ENCODE data around the gene CHD3. TPM values are rescaled to one million over a fixed set of nuclear protein-coding genes. Genes with fewer than 3 reads are reported as not detected.
A peak's percentile ranks its signal among the peaks of the same experiment; 100 is the strongest.
"Not testable (repeated sequence)": the region's sequence is repeated elsewhere in the genome, so short reads cannot be mapped to it uniquely, and the experiment has no call there.

CHD3 gene
- total RNA-seq, 1 donor from 2014 or later = 142 TPM

DNA sequence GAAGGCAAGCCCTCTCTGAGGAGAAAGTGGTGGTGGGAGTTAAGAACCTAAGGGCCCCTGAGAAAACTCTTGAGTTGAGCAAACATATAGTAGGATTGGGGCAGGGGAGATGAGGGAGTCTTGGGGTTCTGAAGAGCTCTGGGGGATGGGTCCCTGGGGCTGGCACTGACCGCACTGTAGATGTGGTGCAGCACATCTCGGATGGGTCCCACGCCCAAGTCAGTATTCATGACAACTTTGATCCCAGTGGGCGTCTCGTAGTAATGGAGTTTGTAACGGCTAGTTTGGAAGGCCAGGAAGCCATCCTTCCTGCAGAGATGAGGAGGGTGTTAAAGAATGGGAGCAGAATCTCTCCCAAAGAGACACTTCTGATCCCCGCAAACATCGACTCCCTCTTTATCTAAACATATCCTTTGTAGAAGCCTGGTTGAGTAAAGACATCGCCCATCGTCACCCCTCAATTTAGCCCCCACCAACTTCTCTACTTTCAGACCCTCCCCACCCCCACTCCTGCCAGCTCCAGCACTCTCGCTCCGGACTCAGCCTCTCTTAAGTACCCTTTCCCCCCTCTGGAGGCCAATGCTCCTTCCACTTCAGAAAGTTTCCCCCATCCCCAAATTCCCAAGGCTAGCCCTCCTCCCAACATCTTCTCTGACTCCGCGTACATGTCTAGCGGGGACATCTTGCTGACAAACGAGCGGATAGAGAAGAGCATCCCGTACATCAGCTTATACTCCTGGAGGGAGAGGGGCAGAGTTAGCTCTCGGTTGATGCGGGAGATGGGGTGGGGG is 42.4 kb downstream of the CHD3 start:
- no peak for DNase-seq (ENCODE audit: extremely low read depth, low read depth, low spot score)

DNA sequence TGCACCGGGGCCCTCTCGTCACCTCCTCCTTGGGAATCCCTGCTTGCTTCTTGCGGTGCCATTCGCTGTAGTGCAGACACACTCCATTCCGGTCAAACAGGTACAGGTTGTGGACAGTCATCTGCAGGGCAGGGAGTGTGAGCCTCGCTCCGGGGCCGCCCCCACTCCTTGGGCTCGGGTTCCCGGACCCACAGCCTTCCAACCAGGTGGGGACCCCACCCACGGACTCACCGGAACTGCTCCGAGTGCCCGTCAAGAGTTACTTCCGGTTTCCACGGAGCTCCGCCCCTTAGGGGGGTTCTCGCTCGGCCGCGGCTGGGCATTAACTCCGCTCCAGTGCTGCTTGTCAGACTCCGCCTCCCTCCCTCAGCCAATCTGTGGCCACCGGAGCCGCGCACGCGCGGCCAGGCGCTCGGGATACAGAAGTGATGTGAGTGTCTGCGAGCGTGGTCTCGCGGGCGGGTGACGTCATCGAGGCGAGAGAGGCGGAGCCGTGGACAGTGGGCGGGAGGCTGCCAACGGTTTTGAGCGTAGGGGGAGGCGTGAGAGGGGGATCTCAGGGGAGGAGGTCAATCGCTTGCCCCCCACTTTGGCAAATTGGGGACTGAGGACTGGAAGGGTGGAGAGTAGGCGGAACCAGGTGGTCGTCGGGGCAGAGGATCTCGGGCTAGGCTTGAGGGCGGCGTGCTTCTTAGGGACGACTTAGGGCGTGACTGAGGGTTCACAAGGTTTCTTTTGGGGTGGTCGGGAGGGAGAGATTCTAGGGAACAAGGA is 43.3 kb downstream of the CHD3 start, which contains the start of the genes CNTROB and TRAPPC1:
TSS of gene CNTROB (plus strand) at position 498 of the 774 bp plus-strand sequence. CDS start 874 bp downstream, outside the sequence.
TSS of gene TRAPPC1 (minus strand) at position 238 of the 774 bp plus-strand sequence. CDS start at position 121, 117 bp downstream.
- peak; percentile 89 for DNase-seq (ENCODE audit: extremely low read depth, low read depth, low spot score)

DNA sequence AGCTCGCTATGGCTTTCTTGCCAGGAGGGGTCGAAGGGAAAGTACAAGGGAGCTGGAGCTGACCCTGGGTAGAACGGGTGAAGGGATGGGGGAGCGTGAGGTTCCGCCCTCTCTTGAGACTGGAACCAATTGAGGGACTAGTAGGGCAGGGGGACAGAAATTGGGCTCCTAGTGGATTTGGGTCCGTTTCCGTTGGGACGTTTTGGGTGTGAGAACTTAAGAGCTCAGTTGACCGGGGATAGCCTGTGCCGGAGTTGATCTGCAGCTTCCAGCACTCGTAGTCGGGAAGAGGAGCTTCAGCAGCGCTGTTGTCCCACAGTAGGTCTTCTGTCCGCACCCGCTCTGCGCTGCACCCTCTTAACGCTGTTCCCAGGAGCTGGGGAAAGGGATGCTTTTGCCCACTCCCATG is 43.9 kb downstream of the CHD3 start:
- no peak for DNase-seq (ENCODE audit: extremely low read depth, low read depth, low spot score)

DNA sequence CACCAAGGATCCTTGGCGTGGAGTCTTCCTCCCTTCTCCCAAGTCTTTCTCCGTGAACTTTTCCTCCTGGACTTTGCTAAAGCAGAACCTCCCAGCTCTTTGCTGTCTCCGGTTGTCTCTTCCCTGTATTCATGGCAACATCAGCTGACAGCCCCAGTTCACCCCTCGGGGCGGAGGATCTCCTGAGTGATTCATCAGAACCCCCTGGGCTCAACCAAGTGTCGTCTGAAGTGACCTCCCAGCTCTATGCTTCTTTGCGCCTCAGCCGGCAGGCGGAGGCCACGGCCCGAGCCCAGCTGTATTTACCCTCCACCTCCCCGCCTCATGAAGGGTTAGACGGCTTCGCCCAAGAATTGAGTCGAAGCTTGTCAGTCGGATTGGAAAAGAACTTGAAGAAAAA is 44.4 kb downstream of the CHD3 start:
- DNase-seq (ENCODE audit: extremely low read depth, low read depth, low spot score) = no peak

DNA sequence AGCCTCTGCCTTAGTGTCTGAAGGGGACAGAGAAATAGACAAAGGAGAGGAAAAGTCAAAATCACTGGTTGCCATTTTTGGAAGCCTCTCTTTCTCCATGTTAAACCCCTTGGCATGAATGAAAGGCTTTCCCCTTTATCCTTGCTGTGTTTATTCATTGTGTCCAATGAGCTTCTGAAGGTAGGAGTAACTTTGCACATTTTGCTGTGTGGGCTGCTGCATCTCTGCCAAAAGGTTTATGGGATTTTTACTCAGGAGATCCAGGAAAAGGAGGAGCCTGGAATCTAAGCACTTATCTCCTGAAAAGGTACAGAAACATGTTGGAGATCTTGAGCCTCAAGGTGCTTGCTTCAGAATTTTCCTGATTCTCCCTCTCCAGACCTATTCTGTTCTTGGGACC is 47.3 kb downstream of the CHD3 start:
- no peak for DNase-seq (ENCODE audit: extremely low read depth, low read depth, low spot score)

DNA sequence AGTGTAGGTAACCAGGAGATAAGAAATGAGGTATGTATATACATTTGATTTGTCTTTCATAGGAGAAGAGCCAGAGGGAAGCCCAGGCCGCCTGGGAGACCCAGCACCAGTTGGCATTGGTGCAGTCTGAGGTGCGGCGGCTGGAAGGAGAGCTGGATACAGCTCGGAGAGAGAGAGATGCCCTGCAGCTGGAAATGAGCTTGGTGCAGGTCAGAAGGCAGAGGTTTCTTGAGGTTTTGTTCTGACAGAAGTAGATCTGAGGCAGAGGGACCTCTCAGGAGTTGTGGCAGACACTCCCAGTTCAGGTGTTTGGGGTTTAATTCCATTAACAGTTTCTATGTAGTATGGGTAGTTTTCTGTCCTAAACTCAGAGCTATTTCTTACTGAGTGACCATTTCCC is 51.4 kb downstream of the CHD3 start:
- DNase-seq (ENCODE audit: extremely low read depth, low read depth, low spot score) = no peak

DNA sequence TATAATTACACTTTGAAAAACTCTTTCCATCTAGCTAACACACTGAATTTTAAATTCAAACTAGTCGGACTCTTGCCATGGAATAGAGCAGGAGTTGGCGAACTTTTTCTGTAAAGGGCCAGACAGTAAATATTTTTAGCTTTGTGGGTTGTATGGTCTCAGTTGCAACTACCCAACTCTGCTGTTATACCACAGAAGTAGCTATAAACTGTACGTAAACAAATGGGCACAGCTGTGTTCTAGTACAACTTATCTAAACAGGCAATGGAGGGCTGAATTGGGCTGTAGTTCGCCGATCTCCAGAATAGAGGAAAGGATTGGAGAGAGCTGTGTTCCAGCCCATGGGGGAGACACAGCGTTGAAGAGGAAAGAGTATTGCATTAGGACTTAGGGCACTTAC is 52.2 kb downstream of the CHD3 start:
- no peak for DNase-seq (ENCODE audit: extremely low read depth, low read depth, low spot score)

DNA sequence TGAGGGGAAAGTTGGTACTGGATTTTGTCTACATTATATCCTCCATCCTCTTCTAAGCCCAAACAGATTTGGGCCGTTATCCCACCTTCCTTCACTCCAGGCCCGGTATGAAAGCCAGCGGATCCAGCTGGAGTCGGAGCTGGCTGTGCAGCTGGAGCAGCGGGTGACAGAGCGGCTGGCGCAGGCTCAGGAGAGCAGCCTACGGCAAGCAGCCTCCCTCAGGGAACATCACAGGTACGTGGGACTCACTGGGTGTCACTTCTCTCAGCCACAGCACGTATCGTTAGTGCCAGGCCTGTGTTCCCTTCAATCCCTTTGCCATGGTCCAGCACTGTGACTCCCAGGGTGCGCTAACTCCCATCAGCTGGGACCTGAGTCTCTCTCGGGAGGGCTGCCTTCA is 54.7 kb downstream of the CHD3 start:
- DNase-seq (ENCODE audit: extremely low read depth, low read depth, low spot score) = no peak

DNA sequence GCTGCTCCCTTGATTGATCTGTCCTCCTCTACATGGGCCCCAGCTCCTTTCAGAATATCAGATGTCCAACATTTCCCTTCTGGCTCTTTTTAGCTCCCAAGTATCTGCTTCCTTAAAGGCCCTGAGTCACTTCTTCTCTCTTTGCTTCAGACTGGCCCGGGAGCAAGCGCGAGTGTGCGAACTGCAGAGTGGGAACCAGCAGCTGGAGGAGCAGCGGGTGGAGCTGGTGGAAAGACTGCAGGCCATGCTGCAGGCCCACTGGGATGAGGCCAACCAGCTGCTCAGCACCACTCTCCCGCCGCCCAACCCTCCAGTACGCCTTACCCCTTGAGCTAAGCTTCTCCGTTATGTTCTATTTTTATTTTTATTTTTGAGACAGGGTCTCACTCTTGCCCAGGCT is 55.7 kb downstream of the CHD3 start:
- no peak for DNase-seq (ENCODE audit: extremely low read depth, low read depth, low spot score)

DNA sequence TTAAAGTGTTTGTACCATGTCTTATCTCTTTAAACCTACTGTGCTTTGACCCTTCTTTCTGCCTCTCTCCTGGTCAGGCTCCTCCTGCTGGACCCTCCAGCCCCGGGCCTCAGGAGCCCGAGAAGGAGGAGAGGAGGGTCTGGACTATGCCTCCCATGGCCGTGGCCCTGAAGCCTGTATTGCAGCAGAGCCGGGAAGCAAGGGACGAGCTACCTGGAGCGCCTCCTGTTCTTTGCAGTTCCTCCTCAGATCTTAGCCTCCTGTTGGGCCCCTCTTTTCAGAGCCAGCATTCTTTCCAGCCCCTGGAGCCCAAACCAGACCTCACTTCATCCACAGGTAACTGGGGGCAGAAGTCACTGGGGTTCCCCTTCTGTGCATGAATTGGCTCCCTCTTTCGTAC is 57.1 kb downstream of the CHD3 start:
- no peak for DNase-seq (ENCODE audit: extremely low read depth, low read depth, low spot score)

DNA sequence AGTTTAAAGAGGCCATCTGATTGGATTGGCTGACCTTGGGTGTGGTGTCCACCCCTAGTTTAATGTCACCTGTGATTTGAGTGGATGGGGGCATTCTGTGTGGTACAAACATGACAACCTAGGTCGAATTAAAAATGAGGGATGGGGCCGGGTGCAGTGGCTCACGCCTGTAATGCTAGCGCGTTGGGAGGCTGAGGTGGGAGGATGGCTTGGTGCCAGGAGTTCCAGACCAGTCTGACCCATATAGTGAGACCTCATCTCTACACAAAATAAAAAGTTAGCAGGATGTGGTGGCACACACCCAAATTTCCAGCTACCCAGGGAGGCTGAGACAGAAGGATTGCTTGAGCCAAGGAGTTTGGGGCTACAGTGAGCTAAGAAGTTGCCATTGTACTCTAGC is 57.9 kb downstream of the CHD3 start:
- no peak for DNase-seq (ENCODE audit: extremely low read depth, low read depth, low spot score)

DNA sequence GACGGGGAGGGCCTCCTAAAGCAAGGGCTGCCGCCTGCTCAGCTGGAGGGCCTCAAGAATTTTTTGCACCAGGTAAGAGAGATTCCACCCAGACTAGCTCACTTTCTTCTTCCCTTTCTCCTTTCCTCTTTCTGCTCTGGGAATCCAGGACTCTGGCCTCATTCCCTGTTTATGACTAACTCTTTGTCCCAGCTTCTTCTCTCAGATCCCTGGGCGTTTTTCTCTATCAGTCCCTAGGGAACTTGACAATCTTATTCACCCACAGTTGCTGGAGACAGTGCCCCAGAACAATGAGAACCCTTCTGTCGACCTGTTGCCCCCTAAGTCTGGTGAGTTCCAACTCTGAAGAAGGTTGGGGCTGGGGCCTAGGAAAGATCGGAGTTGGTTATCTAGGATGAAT is 59.1 kb downstream of the CHD3 start:
- no peak for DNase-seq (ENCODE audit: extremely low read depth, low read depth, low spot score)

DNA sequence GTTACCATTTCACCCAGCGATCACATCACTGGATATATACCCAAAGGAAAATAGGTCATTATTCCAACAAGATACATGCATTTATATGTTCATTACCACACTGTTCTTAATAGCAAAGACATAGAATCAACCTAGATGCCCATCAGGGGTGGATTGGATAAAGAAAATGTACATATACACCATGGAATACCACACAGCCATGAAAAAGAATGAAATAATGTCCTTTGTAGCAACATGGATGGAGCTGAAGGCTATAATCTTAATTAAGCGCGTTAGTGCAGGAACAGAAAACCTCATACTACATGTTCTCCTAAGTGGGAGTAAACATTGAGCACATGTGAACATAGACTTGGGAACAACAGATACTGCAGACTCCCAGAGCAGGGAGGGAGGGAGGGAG is 62.0 kb downstream of the CHD3 start:
- DNase-seq (ENCODE audit: extremely low read depth, low read depth, low spot score) = no peak

DNA sequence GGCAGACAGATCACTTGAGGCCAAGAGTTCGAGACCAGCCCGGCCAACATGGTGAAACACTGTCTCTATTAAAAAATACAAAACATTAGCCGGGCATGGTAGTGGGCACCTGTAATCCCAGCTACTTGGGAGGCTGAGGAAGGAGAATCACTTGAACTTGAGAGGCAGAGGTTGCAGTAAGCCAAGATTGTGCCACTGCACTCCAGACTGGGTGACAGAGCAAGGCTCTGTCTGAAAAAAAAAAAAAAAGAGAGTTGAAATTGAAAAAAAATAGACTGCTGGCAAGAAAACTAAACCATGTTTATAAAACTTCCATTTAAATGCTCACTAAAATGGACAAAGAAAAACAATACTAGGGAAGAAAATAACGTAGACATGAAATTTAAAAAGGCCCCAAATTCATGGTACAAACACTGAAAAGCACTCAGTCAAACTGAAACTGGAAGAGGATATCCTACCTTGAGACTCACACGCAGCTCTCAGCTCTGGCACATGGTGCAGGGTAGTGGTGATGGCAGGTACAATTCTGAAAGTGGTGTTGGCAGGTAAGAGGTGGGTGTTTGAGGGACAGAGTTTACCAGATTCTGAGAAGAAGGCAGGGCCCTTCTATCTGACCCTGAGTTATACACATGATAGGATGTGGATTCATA is 62.7 kb downstream of the CHD3 start:
- no peak for DNase-seq (ENCODE audit: extremely low read depth, low read depth, low spot score)

DNA sequence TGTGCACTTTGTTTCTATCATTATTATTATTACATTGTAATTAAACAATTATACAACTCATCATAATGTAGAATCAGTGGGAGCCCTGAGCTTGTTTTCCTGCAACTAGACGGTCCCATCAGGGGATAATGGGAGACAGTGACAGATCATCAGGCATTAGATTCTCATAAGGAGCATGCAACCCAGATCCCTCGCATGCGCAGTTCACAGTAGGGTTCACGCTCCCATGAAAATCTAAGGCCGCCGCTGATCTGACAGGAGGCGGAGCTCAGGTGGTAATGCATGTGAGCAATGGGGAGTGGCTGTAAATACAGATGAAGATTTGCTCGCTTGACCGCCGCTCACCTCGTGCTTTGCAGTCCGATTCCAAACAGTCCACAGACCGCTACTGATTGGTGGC is 64.7 kb downstream of the CHD3 start:
- not testable (repeated sequence) for DNase-seq (ENCODE audit: extremely low read depth, low read depth, low spot score)

DNA sequence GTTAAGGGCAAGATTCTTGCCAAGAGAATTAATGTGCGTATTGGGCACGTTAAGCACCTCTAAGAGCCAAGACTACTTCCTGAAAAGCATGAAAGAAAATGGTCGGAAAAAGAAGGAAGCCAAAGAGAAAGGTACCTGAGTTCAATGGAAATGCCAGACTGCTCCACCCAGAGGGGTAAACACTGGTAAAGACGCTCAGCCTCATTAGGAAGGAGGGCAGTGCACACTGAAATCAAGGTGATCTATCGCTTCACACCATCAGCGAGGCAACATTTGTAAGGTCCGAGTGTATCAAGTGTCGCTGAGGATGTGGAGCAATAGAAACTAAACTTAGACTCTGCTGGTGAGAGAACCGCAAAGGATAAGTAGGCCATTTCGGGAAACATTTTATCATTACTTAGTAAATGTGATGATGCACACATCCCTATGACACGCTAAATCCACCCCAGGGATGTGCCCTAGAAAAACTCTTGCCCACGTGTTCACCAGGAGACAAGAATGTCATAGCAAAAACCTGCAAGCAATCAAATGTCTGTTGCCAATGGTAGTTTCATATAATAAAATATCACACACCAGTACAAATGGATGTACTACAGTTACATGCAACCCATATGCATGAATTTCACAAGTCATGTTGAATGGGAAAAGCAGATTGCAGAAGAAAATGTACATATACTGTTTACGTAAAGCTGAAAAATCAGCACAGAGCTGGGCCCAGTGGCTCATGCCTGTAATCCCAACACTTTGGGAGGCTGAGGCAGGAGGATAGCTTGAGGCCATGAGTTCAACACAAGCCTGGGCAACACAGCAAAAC is 67.0 kb downstream of the CHD3 start:
- DNase-seq (ENCODE audit: extremely low read depth, low read depth, low spot score) = no peak

DNA sequence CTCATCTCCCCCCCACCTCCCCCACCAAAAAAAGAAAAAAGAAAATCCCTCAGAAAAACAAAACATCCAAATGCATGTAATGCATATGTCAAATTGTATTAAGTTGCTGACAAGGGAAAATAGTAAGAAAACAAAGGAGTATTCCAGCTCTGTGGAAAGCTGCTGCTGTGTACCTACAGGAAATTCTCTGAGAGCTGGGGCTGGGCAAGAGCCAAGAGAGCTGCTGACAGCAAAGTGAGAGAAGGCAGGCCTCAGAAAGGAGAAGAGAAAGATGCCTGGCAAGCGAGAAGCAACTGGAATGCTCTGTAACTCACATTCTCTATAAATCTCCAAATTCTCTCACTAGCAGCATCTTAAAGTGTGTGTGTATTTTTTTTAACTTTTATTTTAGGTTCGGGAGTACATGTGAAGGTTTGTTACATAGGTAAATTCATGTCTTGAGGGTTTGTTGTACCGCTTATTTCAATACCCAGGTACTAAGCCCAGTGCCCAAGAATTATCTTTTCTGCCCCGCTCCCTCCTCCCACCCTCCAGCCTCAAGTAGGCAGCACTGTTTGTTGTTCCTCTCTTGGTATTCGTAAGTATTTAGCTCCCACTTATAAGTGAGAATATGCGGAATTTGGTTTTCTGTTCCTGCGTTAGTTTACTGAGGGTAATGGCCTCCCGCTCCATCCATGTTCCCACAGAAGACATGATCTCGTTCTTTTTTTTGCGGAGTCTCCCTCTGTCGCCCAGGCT is 67.8 kb downstream of the CHD3 start:
- no peak for DNase-seq (ENCODE audit: extremely low read depth, low read depth, low spot score)

DNA sequence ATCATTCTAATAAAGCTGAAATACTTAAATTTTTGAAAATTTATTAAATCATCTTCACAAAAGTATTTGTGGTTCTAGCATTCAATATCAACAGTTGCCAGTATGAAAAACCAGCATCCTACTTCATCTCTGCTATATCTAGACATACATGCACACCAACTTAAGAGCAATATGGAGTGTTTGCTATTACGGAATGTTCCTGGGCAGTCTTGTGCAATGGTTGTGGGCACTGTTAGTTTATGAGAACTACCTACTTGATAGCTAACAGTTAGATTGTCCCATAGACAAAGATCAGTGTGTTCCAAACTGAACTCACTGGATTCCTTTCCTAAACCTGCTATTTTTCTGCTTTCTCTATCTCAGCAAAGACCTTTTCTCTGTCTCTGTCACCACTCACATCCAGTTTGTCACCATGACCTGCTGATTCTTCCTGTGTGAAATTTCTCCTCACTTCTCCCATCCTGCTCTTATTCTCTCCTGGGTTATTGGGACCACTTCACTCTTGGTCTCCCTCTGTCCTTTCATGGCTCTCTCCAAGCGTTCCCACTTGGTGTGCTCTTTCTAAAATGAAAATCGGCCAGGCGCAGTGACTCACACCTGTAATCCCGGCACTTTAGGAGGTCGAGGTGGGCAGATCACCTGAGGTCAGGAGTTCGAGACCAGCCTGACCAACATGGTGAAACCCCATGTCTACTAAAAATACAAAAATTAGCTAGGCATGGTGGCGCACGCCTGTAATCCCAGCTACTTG is 71.1 kb downstream of the CHD3 start:
- no peak for DNase-seq (ENCODE audit: extremely low read depth, low read depth, low spot score)

DNA sequence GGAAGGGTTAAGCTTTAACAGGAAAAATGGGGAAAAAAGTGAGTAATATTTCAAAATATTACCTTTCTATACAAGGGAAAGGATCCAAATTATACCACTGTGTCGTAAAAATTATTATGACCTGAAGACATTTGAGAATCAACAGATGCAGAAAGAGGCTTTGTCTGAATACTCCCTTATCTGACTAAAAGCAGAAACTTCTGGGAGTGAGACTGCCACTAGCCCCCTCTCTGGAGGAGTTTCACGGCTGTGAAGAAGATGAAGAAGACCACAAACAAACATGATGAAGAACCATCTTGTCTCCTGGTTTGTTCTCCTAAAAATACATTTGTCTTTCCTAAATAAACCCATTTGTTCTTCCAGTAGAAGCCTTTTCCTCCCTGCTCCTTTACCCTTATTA is 72.8 kb downstream of the CHD3 start:
- DNase-seq (ENCODE audit: extremely low read depth, low read depth, low spot score) = no peak
